BE2C (cell line): Measurements from ENCODE around the gene GDF15.
A peak's percentile ranks its signal among the peaks of the same experiment; 100 is the strongest.

ENCODE experiments used
- DNase-seq: peaks from one replicate; pipeline ENCODE4 v3.0.0-alpha.2; 2020
- H3K27me3 ChIP-seq: fragments of 250-450 bp; sonication (Bioruptor Pico); 2 replicates; pipeline ENCODE4 v1.5.1; 2020; ENCODE audit warnings: mild to moderate bottlenecking
- H3K36me3 ChIP-seq: fragments of 250-450 bp; sonication (Bioruptor Pico); 2 replicates; pipeline ENCODE4 v1.5.1; 2020; ENCODE audit warnings: mild to moderate bottlenecking
- H3K4me1 ChIP-seq: fragments of 250-450 bp; sonication (Bioruptor Pico); 2 replicates; pipeline ENCODE4 v1.5.1; 2020
- H3K4me3 ChIP-seq: 2 replicates; pipeline ENCODE4 v1.5.1; 2011; ENCODE audit warnings: low read depth, low read length
- H3K9me3 ChIP-seq: fragments of 250-450 bp; sonication (Bioruptor Pico); 2 replicates; pipeline ENCODE4 v1.5.1; 2020
- CTCF ChIP-seq: IDR thresholded peaks from 2 replicates; pipeline ENCODE4 v1.5.1; 2012; ENCODE audit warnings: mild to moderate bottlenecking, low read depth, low read length

The GDF15 gene

GRCh38 chr19:18406749-18407148 lies 20.8 kb downstream of the GDF15 start:
- TF ChIP-seq CTCF: no peak
- H3K4me3 ChIP-seq: no peak overlapping the region
- no peak for DNase-seq
- no peaks in the 10 kb centered on the region for H3K9me3 ChIP-seq
- H3K36me3 ChIP-seq: no peaks in the 10 kb centered on the region
- H3K4me1 ChIP-seq: no peaks in the 10 kb centered on the region
- H3K27me3 ChIP-seq: no peaks in the 10 kb centered on the region

GRCh38 chr19:18408053-18408476 lies 22.1 kb downstream of the GDF15 start:
- DNase-seq: peak; percentile 58
- Histone ChIP-seq H3K27me3 (no peaks in the 10 kb centered on the region), H3K4me1 (no peaks in the 10 kb centered on the region), H3K36me3 (no peaks in the 10 kb centered on the region), H3K9me3 (no peaks in the 10 kb centered on the region), H3K4me3 (no peak overlapping the region)
- peak; percentile 63 for TF ChIP-seq CTCF

- no peaks in the 10 kb centered on the region for H3K36me3 ChIP-seq
- DNase-seq: no peak
- peaks cover 15% of the 10 kb centered on the region for H3K4me1 ChIP-seq
- no peaks in the 10 kb centered on the region for H3K27me3 ChIP-seq
- H3K9me3 ChIP-seq: no peaks in the 10 kb centered on the region
- TF ChIP-seq CTCF: peak; percentile 21; the same call in 1 of the 2 replicates
- no peak overlapping the region for H3K4me3 ChIP-seq
Observed at GRCh38 chr19:18412610-18413239, 26.8 kb downstream of the GDF15 start.

- H3K4me3 ChIP-seq: no peak overlapping the region
Observed at GRCh38 chr19:18414504-18415177, 28.7 kb downstream of the GDF15 start.

GRCh38 chr19:18415178-18415867 lies 29.4 kb downstream of the GDF15 start:
- no peak for TF ChIP-seq CTCF
- no peaks in the 10 kb centered on the region for H3K9me3 ChIP-seq
- peaks cover 22% of the 10 kb centered on the region for H3K4me1 ChIP-seq
- no peak for DNase-seq
- H3K4me3 ChIP-seq: no peak overlapping the region
- H3K36me3 ChIP-seq: no peaks in the 10 kb centered on the region
- no peaks in the 10 kb centered on the region for H3K27me3 ChIP-seq

More at GRCh38 chr19:18414504-18415177, 28.7 kb downstream of the GDF15 start:
- no peak for TF ChIP-seq CTCF
- H3K4me1 ChIP-seq: peaks cover 22% of the 10 kb centered on the region
- no peaks in the 10 kb centered on the region for H3K27me3 ChIP-seq
- no peaks in the 10 kb centered on the region for H3K9me3 ChIP-seq
- DNase-seq: no peak
- H3K36me3 ChIP-seq: no peaks in the 10 kb centered on the region
